BLaER1 (cell line): ENCODE data around the gene USP3.

Experiments
- H3K27ac ChIP-seq: shearing (Covaris generic); formaldehyde crosslinking; 2 replicates; pipeline ENCODE4 v1.8.1; 2022
- H3K27me3 ChIP-seq: shearing (Covaris generic); formaldehyde crosslinking; 2 replicates; pipeline ENCODE4 v1.8.1; 2022
- H3K36me3 ChIP-seq: shearing (Covaris generic); formaldehyde crosslinking; 2 replicates; pipeline ENCODE4 v1.8.1; 2022
- H3K4me1 ChIP-seq: shearing (Covaris generic); formaldehyde crosslinking; 2 replicates; pipeline ENCODE4 v1.8.1; 2022
- H3K4me2 ChIP-seq: shearing (Covaris generic); formaldehyde crosslinking; 2 replicates; pipeline ENCODE4 v1.8.1; 2022
- H3K4me3 ChIP-seq: shearing (Covaris generic); formaldehyde crosslinking; 2 replicates; pipeline ENCODE4 v1.8.1; 2022
- H3K9ac ChIP-seq: shearing (Covaris generic); formaldehyde crosslinking; 2 replicates; pipeline ENCODE4 v1.8.1; 2022
- H3K9me3 ChIP-seq: shearing (Covaris generic); formaldehyde crosslinking; 2 replicates; pipeline ENCODE4 v1.8.1; 2022
- H4K20me1 ChIP-seq: shearing (Covaris generic); formaldehyde crosslinking; 2 replicates; pipeline ENCODE4 v1.8.1; 2022
- Cebpa-rat ChIP-seq: shearing (Covaris generic); IDR thresholded peaks from 2 replicates; pipeline ENCODE4 v1.8.1; 2022

Gene USP3, protein sequence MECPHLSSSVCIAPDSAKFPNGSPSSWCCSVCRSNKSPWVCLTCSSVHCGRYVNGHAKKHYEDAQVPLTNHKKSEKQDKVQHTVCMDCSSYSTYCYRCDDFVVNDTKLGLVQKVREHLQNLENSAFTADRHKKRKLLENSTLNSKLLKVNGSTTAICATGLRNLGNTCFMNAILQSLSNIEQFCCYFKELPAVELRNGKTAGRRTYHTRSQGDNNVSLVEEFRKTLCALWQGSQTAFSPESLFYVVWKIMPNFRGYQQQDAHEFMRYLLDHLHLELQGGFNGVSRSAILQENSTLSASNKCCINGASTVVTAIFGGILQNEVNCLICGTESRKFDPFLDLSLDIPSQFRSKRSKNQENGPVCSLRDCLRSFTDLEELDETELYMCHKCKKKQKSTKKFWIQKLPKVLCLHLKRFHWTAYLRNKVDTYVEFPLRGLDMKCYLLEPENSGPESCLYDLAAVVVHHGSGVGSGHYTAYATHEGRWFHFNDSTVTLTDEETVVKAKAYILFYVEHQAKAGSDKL

GRCh38 chr15:63504247-63504978 is at the start of gene USP3:
Gene USP3 (plus strand): TSS chr15:63504593. CDS start chr15:63504740, 147 bp downstream.
- Histone ChIP-seq H3K36me3 (no peaks in the 10 kb centered on the region), H3K9me3 (no peaks in the 10 kb centered on the region), H3K9ac (peak within 1 kb of the TSS; percentile 99), H3K27me3 (no peaks in the 10 kb centered on the region), H3K4me3 (peak within 1 kb of the TSS; percentile 90), H3K27ac (peak within 1 kb of the TSS; percentile 98), H3K4me1 (peaks cover 79% of the 10 kb centered on the region), H3K4me2 (peak within 1 kb of the TSS; percentile 97), H4K20me1 (peaks cover 39% of the 10 kb centered on the region)
- no peak for TF ChIP-seq Cebpa-rat

DNA sequence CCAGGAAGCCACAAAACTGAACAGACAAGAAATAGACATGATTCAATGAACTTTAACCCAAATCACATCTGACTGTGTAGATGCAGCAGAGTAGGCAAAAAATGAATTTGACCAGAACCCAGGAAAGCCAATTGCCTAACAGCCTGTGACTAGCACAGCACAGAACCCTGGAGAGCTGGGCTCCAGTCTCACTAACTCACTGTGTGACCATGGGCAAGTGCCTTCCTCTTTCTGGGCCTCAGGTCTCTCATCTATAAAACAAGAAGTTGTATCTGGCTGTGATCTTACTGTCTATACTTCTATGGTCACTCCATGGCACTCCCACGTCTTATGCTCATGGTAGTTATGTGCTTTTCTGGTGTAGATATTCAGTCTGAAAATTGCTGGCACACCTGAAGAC is 48.1 kb upstream of the USP3 start:
- H3K27me3 ChIP-seq: no peaks in the 10 kb centered on the region
- H3K27ac ChIP-seq: no peak overlapping the region
- no peaks in the 10 kb centered on the region for H3K4me1 ChIP-seq
- TF ChIP-seq Cebpa-rat: no peak
- no peak overlapping the region for H3K4me3 ChIP-seq
- no peak overlapping the region for H3K4me2 ChIP-seq
- no peaks in the 10 kb centered on the region for H3K36me3 ChIP-seq
- H3K9me3 ChIP-seq: peaks cover 24% of the 10 kb centered on the region
- H4K20me1 ChIP-seq: no peaks in the 10 kb centered on the region
- H3K9ac ChIP-seq: no peak overlapping the region

DNA sequence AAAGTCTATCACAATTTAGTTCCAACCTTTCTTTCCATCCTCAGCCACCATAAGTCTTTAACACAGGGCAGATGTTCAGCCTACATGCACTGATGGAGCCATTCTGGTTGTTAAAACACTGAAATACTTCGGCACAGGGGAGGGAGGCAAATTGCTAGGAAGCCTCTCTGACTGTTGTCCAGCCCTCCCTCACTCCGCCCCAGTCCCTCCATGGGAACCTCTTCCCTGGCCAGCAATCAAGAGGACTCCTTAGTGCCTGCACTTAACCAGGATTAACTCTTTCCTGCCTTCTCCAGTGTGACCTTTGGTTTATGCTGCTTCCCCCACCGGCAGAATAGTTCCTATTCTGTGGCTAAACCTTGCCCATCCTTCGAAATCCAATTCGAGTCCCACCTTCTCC is 47.0 kb upstream of the USP3 start:
- no peaks in the 10 kb centered on the region for H4K20me1 ChIP-seq
- no peak for TF ChIP-seq Cebpa-rat
- H3K27ac ChIP-seq: no peak overlapping the region
- no peak overlapping the region for H3K9ac ChIP-seq
- H3K4me3 ChIP-seq: no peak overlapping the region
- H3K27me3 ChIP-seq: no peaks in the 10 kb centered on the region
- H3K36me3 ChIP-seq: no peaks in the 10 kb centered on the region
- H3K9me3 ChIP-seq: peaks cover 24% of the 10 kb centered on the region
- peaks cover under 1% of the 10 kb centered on the region for H3K4me1 ChIP-seq
- H3K4me2 ChIP-seq: no peak overlapping the region

DNA sequence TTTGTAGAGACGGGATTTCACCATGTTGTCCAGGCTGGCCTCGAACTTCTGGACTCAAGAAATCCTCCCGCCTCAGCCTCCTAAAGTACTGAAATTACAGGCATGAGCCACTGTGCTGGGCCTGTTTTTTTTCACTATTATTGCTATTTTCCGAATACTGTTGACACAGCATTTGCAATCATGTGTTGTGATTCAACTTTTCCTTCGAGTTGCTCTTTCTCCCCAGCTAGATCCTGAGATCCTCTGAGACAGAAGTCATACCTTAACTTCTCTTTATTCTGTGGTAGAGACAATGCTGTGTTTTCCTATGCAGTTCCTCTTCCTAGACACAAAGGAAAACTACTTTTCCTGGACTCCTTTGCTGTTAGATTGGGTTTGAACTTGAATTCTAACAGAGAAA is 46.4 kb upstream of the USP3 start:
- H3K36me3 ChIP-seq: no peaks in the 10 kb centered on the region
- H3K9ac ChIP-seq: no peak overlapping the region
- peaks cover 5% of the 10 kb centered on the region for H3K4me1 ChIP-seq
- peaks cover 24% of the 10 kb centered on the region for H3K9me3 ChIP-seq
- no peaks in the 10 kb centered on the region for H3K27me3 ChIP-seq
- H4K20me1 ChIP-seq: no peaks in the 10 kb centered on the region
- H3K4me3 ChIP-seq: no peak overlapping the region
- no peak for TF ChIP-seq Cebpa-rat
- no peak overlapping the region for H3K4me2 ChIP-seq
- no peak overlapping the region for H3K27ac ChIP-seq

DNA sequence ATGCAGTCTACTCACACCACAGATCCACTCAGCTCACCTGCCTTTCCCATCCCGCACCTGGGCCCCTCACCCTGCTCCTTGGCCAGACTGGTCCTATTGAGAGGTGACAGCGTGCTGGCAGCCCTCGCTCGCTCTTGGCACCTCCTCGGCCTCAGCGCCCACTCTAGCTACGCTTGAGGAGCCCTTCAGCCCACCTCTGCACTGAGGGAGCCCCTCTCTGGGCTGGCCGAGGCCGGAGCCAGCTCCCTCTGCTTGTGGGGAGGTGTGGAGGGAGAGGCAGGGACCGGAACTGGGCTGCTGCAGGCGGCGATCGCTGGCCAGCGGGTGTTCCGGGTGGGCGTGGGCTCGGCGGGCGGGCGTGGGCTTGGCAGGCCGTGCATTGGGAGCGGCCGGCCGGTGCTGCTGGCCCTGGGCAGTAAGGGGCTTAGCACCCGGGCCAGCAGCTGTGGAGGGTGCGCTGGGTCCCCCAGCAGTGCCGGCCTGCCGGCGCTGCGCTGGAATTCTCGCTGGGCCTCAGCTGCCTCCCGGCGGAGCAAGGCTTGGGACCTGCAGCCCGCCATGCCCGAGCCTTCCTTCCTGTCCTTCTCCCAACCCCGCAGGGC is 45.5 kb upstream of the USP3 start:
- H3K27me3 ChIP-seq: no peaks in the 10 kb centered on the region
- H3K9ac ChIP-seq: no peak overlapping the region
- TF ChIP-seq Cebpa-rat: no peak
- peaks cover 5% of the 10 kb centered on the region for H3K4me1 ChIP-seq
- no peaks in the 10 kb centered on the region for H4K20me1 ChIP-seq
- H3K27ac ChIP-seq: no peak overlapping the region
- no peaks in the 10 kb centered on the region for H3K36me3 ChIP-seq
- no peak overlapping the region for H3K4me3 ChIP-seq
- peaks cover 24% of the 10 kb centered on the region for H3K9me3 ChIP-seq
- no peak overlapping the region for H3K4me2 ChIP-seq

GRCh38 chr15:63460210-63461155 is 43.9 kb upstream of the USP3 start:
- Histone ChIP-seq H3K27ac (no peak overlapping the region), H3K9ac (no peak overlapping the region), H4K20me1 (no peaks in the 10 kb centered on the region), H3K9me3 (peaks cover 24% of the 10 kb centered on the region), H3K36me3 (no peaks in the 10 kb centered on the region), H3K4me2 (no peak overlapping the region), H3K4me3 (no peak overlapping the region), H3K4me1 (peaks cover 13% of the 10 kb centered on the region), H3K27me3 (no peaks in the 10 kb centered on the region)
- TF ChIP-seq Cebpa-rat: no peak

- Histone ChIP-seq H3K9me3 (peaks cover 24% of the 10 kb centered on the region), H3K4me1 (peaks cover 16% of the 10 kb centered on the region), H3K27me3 (no peaks in the 10 kb centered on the region), H3K9ac (no peak overlapping the region), H3K4me2 (no peak overlapping the region), H3K27ac (no peak overlapping the region), H3K4me3 (no peak overlapping the region), H4K20me1 (no peaks in the 10 kb centered on the region), H3K36me3 (no peaks in the 10 kb centered on the region)
- TF ChIP-seq Cebpa-rat: no peak
Observed at GRCh38 chr15:63461230-63461985, 43.0 kb upstream of the USP3 start.

GRCh38 chr15:63462088-63462487 is 42.3 kb upstream of the USP3 start:
- Histone ChIP-seq H4K20me1 (no peaks in the 10 kb centered on the region), H3K36me3 (no peaks in the 10 kb centered on the region), H3K9ac (no peak overlapping the region), H3K4me1 (peaks cover 21% of the 10 kb centered on the region), H3K4me2 (no peak overlapping the region), H3K27ac (no peak overlapping the region), H3K4me3 (no peak overlapping the region), H3K9me3 (peaks cover 24% of the 10 kb centered on the region), H3K27me3 (no peaks in the 10 kb centered on the region)
- no peak for TF ChIP-seq Cebpa-rat
